IPS-18a (cell line): ENCODE data around the gene FRA10AC1.

Experiments used
- H3K27ac ChIP-seq: one replicate; pipeline ENCODE4 v1.5.1; 2013; ENCODE audit warnings: low read length
- H3K27me3 ChIP-seq: one replicate; pipeline ENCODE4 v1.6.1; 2013; ENCODE audit warnings: mild to moderate bottlenecking, low read length; ENCODE audit not compliant: control insufficient read depth, insufficient read depth
- H3K36me3 ChIP-seq: one replicate; pipeline ENCODE4 v1.6.1; 2013; ENCODE audit warnings: low read depth, low read length; ENCODE audit not compliant: control insufficient read depth
- H3K4me1 ChIP-seq: one replicate; pipeline ENCODE4 v1.6.1; 2013; ENCODE audit warnings: low read depth, low read length; ENCODE audit not compliant: control insufficient read depth
- H3K4me3 ChIP-seq: one replicate; pipeline ENCODE4 v1.5.1; 2013; ENCODE audit warnings: low read length
- H3K9ac ChIP-seq: one replicate; pipeline ENCODE4 v1.6.1; 2013; ENCODE audit warnings: mild to moderate bottlenecking, low read length, moderate library complexity
- H3K9me3 ChIP-seq: one replicate; pipeline ENCODE4 v1.6.1; 2013; ENCODE audit warnings: low read depth, low read length; ENCODE audit not compliant: control insufficient read depth

The FRA10AC1 gene, protein sequence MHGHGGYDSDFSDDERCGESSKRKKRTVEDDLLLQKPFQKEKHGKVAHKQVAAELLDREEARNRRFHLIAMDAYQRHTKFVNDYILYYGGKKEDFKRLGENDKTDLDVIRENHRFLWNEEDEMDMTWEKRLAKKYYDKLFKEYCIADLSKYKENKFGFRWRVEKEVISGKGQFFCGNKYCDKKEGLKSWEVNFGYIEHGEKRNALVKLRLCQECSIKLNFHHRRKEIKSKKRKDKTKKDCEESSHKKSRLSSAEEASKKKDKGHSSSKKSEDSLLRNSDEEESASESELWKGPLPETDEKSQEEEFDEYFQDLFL

DNA sequence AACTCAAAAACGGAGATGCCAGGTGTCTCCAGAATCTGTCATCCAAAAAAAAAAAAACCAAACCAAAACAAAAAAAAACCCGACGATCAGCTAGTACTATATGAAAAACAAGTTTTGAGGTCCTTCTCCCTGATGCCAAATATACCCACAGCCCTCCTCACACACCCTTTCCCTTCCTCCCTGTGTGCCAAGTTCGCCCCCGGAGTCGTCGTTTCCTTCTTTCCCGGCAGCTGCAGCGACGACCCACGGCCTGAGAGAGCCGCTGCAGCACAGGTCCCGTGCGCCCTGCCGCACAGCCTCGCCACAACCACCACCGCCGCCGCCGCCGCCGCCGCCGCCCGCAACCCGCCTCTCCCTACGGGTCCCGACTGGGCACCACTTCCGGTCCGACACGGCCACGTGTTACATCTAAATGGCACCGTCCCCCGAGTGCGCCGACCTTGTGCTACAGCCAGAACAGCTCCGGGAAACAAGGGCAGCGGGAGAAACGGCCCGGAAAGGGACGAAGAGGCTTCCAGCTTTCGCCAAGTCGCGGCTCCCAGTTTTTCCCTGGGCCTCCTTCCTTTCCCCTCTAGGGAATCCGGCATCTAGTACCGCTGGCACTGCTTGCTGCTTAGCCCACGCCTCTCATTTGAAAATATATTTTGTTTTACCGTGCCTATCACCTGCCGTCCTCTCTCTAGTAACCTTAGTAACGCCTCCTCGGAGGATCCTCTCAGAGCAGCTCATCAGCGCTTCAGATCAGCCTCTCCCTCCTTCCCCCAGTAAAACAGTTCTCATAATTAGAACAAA is at the start of gene FRA10AC1:
Gene FRA10AC1, minus strand, starts transcription at position 383 of the 792 bp plus-strand sequence. CDS start 2,486 bp downstream, outside the sequence.
- Histone ChIP-seq H3K4me1 (peaks cover 4% of the 10 kb centered on the region), H3K9me3 (no peaks in the 10 kb centered on the region)

DNA sequence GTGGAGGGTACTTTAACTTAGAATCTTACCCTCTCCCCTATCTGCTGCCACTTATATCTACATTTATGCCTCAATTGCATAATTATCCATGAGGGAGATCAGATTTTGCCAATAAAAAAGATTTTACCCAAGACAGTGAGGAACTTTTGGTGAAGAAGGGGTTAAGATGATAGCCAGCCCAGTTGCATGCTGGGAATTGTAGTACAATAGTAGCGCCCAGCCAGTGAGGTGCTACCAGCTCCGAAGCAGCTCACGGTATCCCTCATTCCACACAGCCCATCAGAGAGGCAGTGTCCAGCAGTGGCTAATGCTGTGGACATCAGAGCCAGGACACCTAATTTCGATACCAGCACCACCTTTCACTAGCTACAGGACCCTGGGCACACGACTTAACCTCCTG is 49.4 kb upstream of the FRA10AC1 start:
- peaks cover 7% of the 10 kb centered on the region for H3K27me3 ChIP-seq
- no peak overlapping the region for H3K27ac ChIP-seq
- H3K4me3 ChIP-seq, result no peak overlapping the region
- no peaks in the 10 kb centered on the region for H3K9me3 ChIP-seq
- H3K9ac ChIP-seq, result no peak overlapping the region
- H3K36me3 ChIP-seq, result no peaks in the 10 kb centered on the region
- peaks cover 48% of the 10 kb centered on the region for H3K4me1 ChIP-seq

More for the DNA sequence above, at the start of gene FRA10AC1:
- H3K27me3 ChIP-seq, result no peaks in the 10 kb centered on the region
- H3K4me3 ChIP-seq, result peak within 1 kb of the TSS; percentile 83
- peak within 1 kb of the TSS; percentile 63 for H3K27ac ChIP-seq
- H3K36me3 ChIP-seq, result peaks cover 12% of the 10 kb centered on the region
- H3K9ac ChIP-seq, result peak within 1 kb of the TSS; percentile 87

DNA sequence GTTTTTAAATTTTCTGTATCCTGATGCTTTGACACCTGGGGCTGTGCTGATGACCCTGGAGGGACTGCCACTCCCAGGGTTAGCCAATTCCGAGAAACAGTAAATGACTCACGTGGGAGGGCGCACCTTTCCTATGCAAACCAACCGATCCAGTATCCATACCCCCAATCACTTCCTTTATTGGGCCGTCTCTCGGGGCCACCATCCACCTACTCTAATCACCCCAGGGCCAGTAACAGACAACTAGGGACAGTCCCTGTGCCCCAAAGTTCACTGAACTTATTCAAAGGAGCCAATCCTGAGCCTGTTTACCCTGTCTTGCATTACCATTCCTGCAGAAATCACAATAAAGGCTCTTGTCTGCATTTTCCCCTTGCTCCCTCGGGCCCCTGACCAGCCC is 48.7 kb upstream of the FRA10AC1 start:
- H3K27me3 ChIP-seq, result peaks cover 6% of the 10 kb centered on the region

DNA sequence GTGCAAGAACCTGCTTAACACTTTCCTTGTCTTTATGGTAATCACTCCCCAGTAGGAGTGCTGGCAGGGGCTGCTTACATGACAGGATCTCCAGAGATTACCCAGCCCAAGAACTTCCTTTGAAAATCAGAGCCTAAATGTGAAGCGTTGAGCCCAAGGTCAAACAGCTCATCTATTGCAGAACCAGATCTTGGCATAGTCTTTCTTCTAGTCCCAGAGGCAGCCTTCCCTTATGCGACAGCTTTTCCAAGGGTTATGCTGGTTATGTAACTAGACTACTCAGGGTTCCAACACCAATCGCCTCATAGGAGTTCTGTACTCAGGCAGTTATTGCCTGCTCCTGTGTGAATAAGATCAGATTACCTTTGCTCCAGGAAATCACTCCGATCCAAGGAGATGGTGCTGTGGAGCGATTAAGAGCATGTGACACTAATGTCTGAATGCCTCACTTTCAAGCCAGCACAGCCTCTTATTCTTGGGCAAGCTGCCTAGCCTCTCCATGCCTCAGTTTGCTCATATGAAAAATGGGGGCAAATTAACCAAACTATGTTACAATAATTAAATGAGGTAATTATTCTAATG is 46.9 kb upstream of the FRA10AC1 start:
- Histone ChIP-seq H3K9me3 (no peaks in the 10 kb centered on the region), H3K36me3 (no peaks in the 10 kb centered on the region), H3K4me3 (peak overlapping the region; percentile 12), H3K4me1 (peaks cover 48% of the 10 kb centered on the region), H3K27ac (no peak overlapping the region), H3K27me3 (no peaks in the 10 kb centered on the region), H3K9ac (no peak overlapping the region)

More for the DNA sequence above, 48.7 kb upstream of the FRA10AC1 start:
- Histone ChIP-seq H3K4me3 (no peak overlapping the region), H3K9ac (no peak overlapping the region), H3K27ac (no peak overlapping the region), H3K36me3 (no peaks in the 10 kb centered on the region), H3K9me3 (no peaks in the 10 kb centered on the region), H3K4me1 (peaks cover 49% of the 10 kb centered on the region)

DNA sequence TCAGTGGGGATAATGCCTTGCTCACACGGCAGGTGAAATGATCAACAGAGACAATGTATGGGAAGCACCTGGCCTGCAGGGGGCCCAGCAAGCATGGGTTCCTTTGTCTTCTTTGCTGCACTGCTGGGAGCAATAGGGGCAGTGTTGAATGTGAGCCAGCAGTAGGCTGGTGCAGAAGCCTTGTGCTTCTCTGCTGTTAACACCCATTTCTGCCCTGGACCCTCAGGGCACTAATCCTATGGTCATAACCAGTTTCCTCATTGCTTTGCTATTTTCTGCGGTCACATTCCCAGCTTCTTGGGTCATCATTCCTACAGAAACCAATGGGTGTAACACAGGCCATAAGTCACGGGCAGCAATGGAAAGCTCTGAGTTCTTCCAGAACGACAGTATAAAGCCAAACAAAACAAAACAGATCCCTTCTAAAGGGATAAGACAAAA is 44.5 kb upstream of the FRA10AC1 start:
- Histone ChIP-seq H3K27me3 (no peaks in the 10 kb centered on the region), H3K9ac (no peak overlapping the region), H3K36me3 (no peaks in the 10 kb centered on the region), H3K9me3 (no peaks in the 10 kb centered on the region), H3K4me3 (no peak overlapping the region), H3K27ac (no peak overlapping the region), H3K4me1 (peaks cover 46% of the 10 kb centered on the region)

DNA sequence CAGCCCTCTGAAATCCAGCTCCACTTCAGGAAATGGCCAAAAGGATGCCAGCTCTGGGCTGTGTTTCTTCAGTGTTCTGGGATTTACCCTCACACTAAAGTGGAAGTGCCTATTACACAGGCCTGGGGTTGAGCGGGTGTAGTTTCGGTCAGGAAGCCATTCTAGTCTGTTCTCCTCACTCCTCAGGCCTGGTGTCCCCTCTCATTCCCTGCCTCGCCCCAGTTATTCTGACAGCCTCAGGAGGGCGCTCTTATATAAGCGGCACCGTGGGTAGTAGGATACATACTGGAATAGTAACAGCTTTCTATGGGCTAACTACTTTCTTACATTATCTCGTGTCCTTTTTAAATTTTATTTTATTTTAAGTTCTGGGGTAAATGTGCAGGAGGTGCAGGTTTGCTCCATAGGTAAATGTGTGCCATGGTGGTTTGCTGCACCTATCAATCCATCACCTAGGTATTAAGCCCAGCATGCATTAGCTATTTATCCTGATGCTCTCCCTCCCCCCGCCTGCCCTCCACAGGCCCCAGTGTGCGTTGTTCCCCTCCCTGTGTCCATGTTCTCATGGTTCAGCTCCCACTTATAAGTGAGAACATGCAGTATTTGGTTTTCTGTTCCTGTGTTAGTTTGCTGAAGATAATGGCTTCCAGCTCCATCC is 43.1 kb upstream of the FRA10AC1 start:
- peaks cover 32% of the 10 kb centered on the region for H3K4me1 ChIP-seq
- H3K4me3 ChIP-seq, result no peak overlapping the region
- H3K27ac ChIP-seq, result no peak overlapping the region
- no peaks in the 10 kb centered on the region for H3K27me3 ChIP-seq
- no peaks in the 10 kb centered on the region for H3K9me3 ChIP-seq
- no peak overlapping the region for H3K9ac ChIP-seq
- H3K36me3 ChIP-seq, result no peaks in the 10 kb centered on the region

DNA sequence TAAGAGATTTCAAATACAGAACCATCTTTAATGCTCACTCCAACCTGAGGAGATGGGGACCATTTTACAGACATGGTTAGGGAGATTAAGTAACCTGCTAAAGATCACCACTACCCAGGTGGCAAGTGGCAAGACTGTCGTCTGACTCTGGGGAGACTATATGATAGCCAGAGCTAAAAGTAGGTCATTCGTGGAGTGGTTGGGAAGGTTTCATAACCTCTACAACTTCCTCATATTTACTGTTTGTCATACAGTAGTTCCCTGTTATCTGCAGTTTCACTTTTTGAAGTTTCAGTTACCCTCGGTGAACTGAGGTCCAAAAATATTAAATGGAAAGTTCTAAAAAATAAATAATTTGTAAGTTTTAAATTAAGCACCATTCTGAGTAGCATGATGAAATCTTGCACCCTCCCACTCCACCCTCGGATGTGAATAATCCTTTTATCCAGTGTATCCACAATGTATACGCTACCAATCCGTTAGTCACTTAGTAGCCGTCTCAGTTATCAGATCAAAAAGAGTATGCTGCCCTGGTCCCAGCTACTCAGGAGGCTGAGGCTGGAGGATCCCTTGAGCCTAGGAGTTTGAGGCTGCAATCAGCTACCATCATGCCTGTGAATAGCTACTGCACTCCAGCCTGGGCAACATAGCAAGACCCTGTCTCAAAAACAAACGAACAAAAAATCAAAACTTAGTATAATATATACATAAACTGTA is 40.4 kb upstream of the FRA10AC1 start:
- Histone ChIP-seq H3K4me1 (peaks cover 10% of the 10 kb centered on the region), H3K4me3 (no peak overlapping the region), H3K9me3 (no peaks in the 10 kb centered on the region), H3K36me3 (no peaks in the 10 kb centered on the region), H3K27me3 (no peaks in the 10 kb centered on the region), H3K27ac (no peak overlapping the region), H3K9ac (no peak overlapping the region)

DNA sequence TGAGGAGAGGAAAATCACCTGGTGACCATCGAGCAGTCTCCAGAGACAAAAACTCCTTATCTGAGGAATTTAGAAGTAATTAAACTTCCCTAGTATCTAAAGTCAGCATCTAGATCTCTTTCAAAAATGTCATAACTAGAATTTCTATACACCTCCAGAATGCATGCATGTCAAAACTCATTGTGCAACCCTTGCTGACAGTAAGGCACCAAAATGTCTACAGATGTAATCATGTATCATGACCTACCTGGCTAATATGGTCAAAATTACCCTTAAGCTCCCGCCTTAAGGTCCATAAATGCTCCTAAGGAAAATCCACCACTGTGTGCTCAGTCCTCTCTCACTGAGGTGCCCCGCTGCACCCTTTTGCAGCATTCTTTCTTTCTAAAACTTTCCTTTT is 39.0 kb upstream of the FRA10AC1 start:
- Histone ChIP-seq H3K9me3 (no peaks in the 10 kb centered on the region), H3K4me1 (peaks cover 4% of the 10 kb centered on the region), H3K27ac (no peak overlapping the region), H3K27me3 (no peaks in the 10 kb centered on the region), H3K9ac (no peak overlapping the region), H3K36me3 (no peaks in the 10 kb centered on the region), H3K4me3 (no peak overlapping the region)

DNA sequence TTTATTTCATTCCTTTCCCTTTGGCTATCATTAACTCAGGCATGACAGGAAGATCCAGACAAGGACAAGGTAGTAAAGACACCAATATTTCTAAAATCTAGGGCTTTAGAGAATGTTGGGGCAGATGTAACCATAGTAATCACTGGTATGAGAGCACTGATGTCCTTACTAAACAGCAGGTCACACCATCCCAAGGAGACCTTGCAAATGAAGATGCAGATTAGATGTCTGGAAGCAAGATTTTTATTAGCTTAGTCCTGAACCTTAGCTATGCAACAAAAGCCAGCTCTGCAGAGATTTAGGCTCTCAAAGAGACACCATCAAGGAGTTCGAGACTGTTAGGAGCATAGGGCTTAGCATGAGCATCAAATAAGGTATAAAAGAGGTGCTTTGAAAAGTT is 23.6 kb upstream of the FRA10AC1 start:
- H3K4me1 ChIP-seq, result no peaks in the 10 kb centered on the region
- no peak overlapping the region for H3K27ac ChIP-seq
- H3K4me3 ChIP-seq, result no peak overlapping the region
- H3K36me3 ChIP-seq, result no peaks in the 10 kb centered on the region
- H3K9ac ChIP-seq, result no peak overlapping the region
- H3K27me3 ChIP-seq, result no peaks in the 10 kb centered on the region
- H3K9me3 ChIP-seq, result no peaks in the 10 kb centered on the region

DNA sequence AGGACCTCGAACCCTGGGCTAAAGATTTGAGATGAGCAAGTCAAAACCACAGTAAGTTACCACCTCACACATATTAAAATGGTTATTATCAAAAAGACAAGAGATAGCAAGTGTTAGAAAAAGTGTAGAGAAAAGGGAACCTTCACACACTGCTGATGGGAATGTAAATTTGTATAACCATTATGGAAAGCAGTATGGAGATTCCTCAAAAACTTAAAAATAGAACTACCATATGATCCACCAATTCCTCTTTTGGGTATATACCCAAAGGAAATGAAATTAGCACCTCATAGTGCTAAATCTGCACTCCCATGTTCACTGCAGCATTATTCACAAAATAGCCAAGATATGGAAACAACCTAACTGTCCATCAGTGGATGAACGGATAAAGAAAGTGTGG is 20.8 kb upstream of the FRA10AC1 start:
- Histone ChIP-seq H3K27me3 (no peaks in the 10 kb centered on the region), H3K9me3 (no peaks in the 10 kb centered on the region), H3K9ac (no peak overlapping the region), H3K36me3 (no peaks in the 10 kb centered on the region), H3K4me3 (no peak overlapping the region), H3K27ac (no peak overlapping the region), H3K4me1 (peaks cover 6% of the 10 kb centered on the region)

DNA sequence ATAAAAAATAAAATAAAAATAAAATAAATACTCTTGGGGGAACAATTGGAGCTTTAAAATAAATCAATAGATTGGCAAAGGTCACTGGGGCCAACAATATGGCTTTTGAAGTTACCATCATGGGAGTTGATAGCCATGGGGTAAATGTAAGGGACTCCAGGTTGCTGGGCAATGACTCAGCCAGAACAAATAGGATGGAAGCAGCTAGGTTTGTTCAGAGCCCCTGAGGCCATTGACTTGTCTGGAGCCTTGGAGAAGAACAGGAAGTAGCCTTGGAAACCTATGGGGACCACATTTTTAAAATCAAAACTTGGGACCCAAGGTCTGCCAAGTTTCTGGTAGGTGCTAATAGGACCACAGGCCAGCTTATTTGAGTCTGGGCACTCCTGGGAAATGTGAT is 20.2 kb upstream of the FRA10AC1 start:
- no peaks in the 10 kb centered on the region for H3K36me3 ChIP-seq
- no peak overlapping the region for H3K9ac ChIP-seq
- H3K27ac ChIP-seq, result no peak overlapping the region
- H3K9me3 ChIP-seq, result no peaks in the 10 kb centered on the region
- no peak overlapping the region for H3K4me3 ChIP-seq
- peaks cover 6% of the 10 kb centered on the region for H3K4me1 ChIP-seq
- no peaks in the 10 kb centered on the region for H3K27me3 ChIP-seq
